Activated CD4-positive, alpha-beta memory T cell treated with anti-CD3 and anti-CD28 coated beads for 36 hours (primary cell): ENCODE measurements around the gene APH1A. TPM values are rescaled to one million over a fixed set of nuclear protein-coding genes. Genes with fewer than 3 reads are reported as not detected.
"Not testable (repeated sequence)": the region's sequence is repeated elsewhere in the genome, so short reads cannot be mapped to it uniquely, and the experiment has no call there.

Experiments
- CTCF ChIA-PET: fragments of 350-600 bp; sonication (Branson Sonifier 250); formaldehyde crosslinking; loops from one replicate; lab custom pipeline; 2021; ENCODE audit warnings: antibody characterized with exemption, inconsistent platforms; lab: Charles Lee
- POLR2A ChIA-PET: fragments of 350-600 bp; sonication (Branson Sonifier 250); formaldehyde crosslinking; loops from one replicate; lab custom pipeline; 2021; ENCODE audit warnings: antibody characterized with exemption; lab: Charles Lee
- DNase-seq: peaks from one replicate; pipeline ENCODE4 v3.0.0-alpha.2; 2020
- H3K27ac Mint-ChIP-seq: one replicate; pipeline ENCODE4 v1.8.0; 2021; ENCODE audit warnings: mixed read lengths
- H3K27me3 Mint-ChIP-seq: one replicate; pipeline ENCODE4 v1.8.0; 2021; ENCODE audit warnings: mixed read lengths
- H3K36me3 Mint-ChIP-seq: one replicate; pipeline ENCODE4 v1.8.0; 2021; ENCODE audit warnings: mixed read lengths
- H3K4me1 Mint-ChIP-seq: one replicate; pipeline ENCODE4 v1.8.0; 2021; ENCODE audit warnings: low read depth, mixed read lengths
- H3K4me3 Mint-ChIP-seq: one replicate; pipeline ENCODE4 v1.8.0; 2021; ENCODE audit warnings: mild to moderate bottlenecking, mixed read lengths
- H3K9me3 Mint-ChIP-seq: one replicate; pipeline ENCODE4 v1.8.0; 2021; ENCODE audit warnings: mixed read lengths
- intact Hi-C: fragments of 100-400 bp; cut with micrococcal nuclease; formaldehyde crosslinking; loops from one replicate; pipeline ENCODE4 v1.15.1; 2023
- total RNA-seq, 2 experiments: library from RNA; stranded (reverse); gene quantifications; one replicate each; pipeline ENCODE4 v1.2.3, GENCODE V29; 2021

Gene APH1A
- total RNA-seq, 2 experiments from 2014 or later = 96.6 to 96.8 TPM

GRCh38 chr1:150243003-150243402 is 25.8 kb downstream of the APH1A start:
- ChIA-PET CTCF (interaction anchor here (0.7 kb wide), 1 partner anchor 1564 kb away, joined by 3 read pairs; no protein-coding TSS in a partner anchor), POLR2A (no interaction called here)
- Mint-ChIP-seq H3K36me3 (no peaks in the 10 kb centered on the region), H3K4me3 (no peak overlapping the region), H3K4me1 (no peaks in the 10 kb centered on the region), H3K27ac (no peak overlapping the region), H3K9me3 (no peaks in the 10 kb centered on the region), H3K27me3 (no peaks in the 10 kb centered on the region)
- DNase-seq = no peak
- intact Hi-C loops = no loop called here

GRCh38 chr1:150237746-150238145 is 31.1 kb downstream of the APH1A start:
- POLR2A ChIA-PET = no interaction called here
- intact Hi-C loops = loop anchor here (5.0 to 10.0 kb wide), 4 partner anchors 45 to 737 kb away; partner anchors contain the start of genes CERS2 and CIART
- Mint-ChIP-seq H3K27ac (no peak overlapping the region), H3K36me3 (peaks cover 16% of the 10 kb centered on the region), H3K27me3 (no peaks in the 10 kb centered on the region), H3K4me1 (peaks cover 12% of the 10 kb centered on the region), H3K4me3 (no peak overlapping the region), H3K9me3 (no peaks in the 10 kb centered on the region)
- CTCF ChIA-PET = interaction anchor here (1.5 kb wide), 1 partner anchor 11 kb away, joined by 4 read pairs; no protein-coding TSS in a partner anchor
- peak; percentile 7 for DNase-seq

GRCh38 chr1:150237176-150237575 is 31.6 kb downstream of the APH1A start:
- ChIA-PET POLR2A (interaction anchor here (1.1 kb wide), 1 partner anchor 127 kb away, joined by 3 read pairs; the partner anchor contains the start of gene RPRD2), CTCF (interaction anchor here (1.0 to 1.5 kb wide), 2 partner anchors 11 to 18 kb away, joined by 4 to 6 read pairs; no protein-coding TSS in a partner anchor)
- peak; percentile 7 for DNase-seq
- Mint-ChIP-seq H3K4me1 (peaks cover 13% of the 10 kb centered on the region), H3K36me3 (peaks cover 16% of the 10 kb centered on the region)
- H3K4me3 Mint-ChIP-seq, H3K27me3 Mint-ChIP-seq, H3K27ac Mint-ChIP-seq, H3K9me3 Mint-ChIP-seq: not testable (repeated sequence)
- intact Hi-C loops = loop anchor here (5.0 to 10.0 kb wide), 4 partner anchors 45 to 738 kb away; partner anchors contain the start of genes CERS2 and CIART

GRCh38 chr1:150236614-150237100 is 32.2 kb downstream of the APH1A start:
- Mint-ChIP-seq H3K4me3 (no peak overlapping the region), H3K4me1 (peaks cover 16% of the 10 kb centered on the region), H3K27ac (no peak overlapping the region), H3K9me3 (no peaks in the 10 kb centered on the region), H3K27me3 (no peaks in the 10 kb centered on the region), H3K36me3 (peaks cover 16% of the 10 kb centered on the region)
- DNase-seq = no peak
- CTCF ChIA-PET = interaction anchor here (1.0 to 1.5 kb wide), 2 partner anchors 12 to 19 kb away, joined by 4 to 6 read pairs; no protein-coding TSS in a partner anchor
- intact Hi-C loops = loop anchor here (5.0 to 10.0 kb wide), 4 partner anchors 46 to 738 kb away; partner anchors contain the start of genes CERS2 and CIART
- POLR2A ChIA-PET = interaction anchor here (0.6 to 1.1 kb wide), 2 partner anchors 127 to 377 kb away, joined by 3 read pairs; partner anchors contain the start of gene RPRD2

- POLR2A ChIA-PET = interaction anchor here (0.6 to 1.3 kb wide), 6 partner anchors 34 to 377 kb away, joined by 3 to 5 read pairs (median 3); partner anchors contain the start of gene RPRD2
- Mint-ChIP-seq H3K4me1 (peaks cover 17% of the 10 kb centered on the region), H3K9me3 (no peaks in the 10 kb centered on the region), H3K27me3 (no peaks in the 10 kb centered on the region), H3K27ac (no peak within 1 kb of the TSS), H3K36me3 (peaks cover 19% of the 10 kb centered on the region), H3K4me3 (no peak within 1 kb of the TSS)
- DNase-seq = peak; percentile 97
- CTCF ChIA-PET = interaction anchor here (1.0 to 1.5 kb wide), 3 partner anchors 13 to 20 kb away, joined by 4 to 6 read pairs (median 4); no protein-coding TSS in a partner anchor
- intact Hi-C loops = loop anchor here (1.0 to 10.0 kb wide), 6 partner anchors 46 to 739 kb away; partner anchors contain the start of genes CERS2, CIART, PRPF3 and TARS2
Measured at GRCh38 chr1:150235852-150236613, 32.8 kb downstream of the APH1A start, which contains the start of gene ANP32E. Gene ANP32E (minus strand): TSS chr1:150236112. CDS start chr1:150235786, 326 bp downstream.

GRCh38 chr1:150235294-150235851 is 33.4 kb downstream of the APH1A start:
- Mint-ChIP-seq H3K27ac (no peak overlapping the region), H3K36me3 (peaks cover 24% of the 10 kb centered on the region), H3K4me1 (peaks cover 17% of the 10 kb centered on the region), H3K9me3 (no peaks in the 10 kb centered on the region), H3K27me3 (no peaks in the 10 kb centered on the region), H3K4me3 (no peak overlapping the region)
- ChIA-PET CTCF (interaction anchor here (1.0 kb wide), 1 partner anchor 21 kb away, joined by 4 read pairs; no protein-coding TSS in a partner anchor), POLR2A (interaction anchor here (0.8 to 1.3 kb wide), 4 partner anchors 34 to 130 kb away, joined by 3 to 5 read pairs (median 4); partner anchors contain the start of gene RPRD2)
- intact Hi-C loops = loop anchor here (1.0 to 10.0 kb wide), 6 partner anchors 47 to 739 kb away; partner anchors contain the start of genes CERS2, CIART, PRPF3 and TARS2
- DNase-seq = peak; percentile 47

- DNase-seq = peak; percentile 95
- ChIA-PET CTCF (interaction anchor here (1.0 kb wide), 1 partner anchor 21 kb away, joined by 4 read pairs; no protein-coding TSS in a partner anchor), POLR2A (interaction anchor here (0.7 to 2.3 kb wide), 8 partner anchors 35 to 350 kb away, joined by 3 to 9 read pairs (median 4); partner anchors contain the start of genes MCL1 and RPRD2)
- intact Hi-C loops = loop anchor here (1.0 to 10.0 kb wide), 8 partner anchors 20 to 740 kb away; partner anchors contain the start of genes CERS2, CIART, PRPF3 and RPRD2
- H3K27me3 Mint-ChIP-seq = no peaks in the 10 kb centered on the region
- peaks cover 26% of the 10 kb centered on the region for H3K36me3 Mint-ChIP-seq
- no peaks in the 10 kb centered on the region for H3K9me3 Mint-ChIP-seq
- no peak overlapping the region for H3K4me3 Mint-ChIP-seq
- H3K4me1 Mint-ChIP-seq = peaks cover 17% of the 10 kb centered on the region
- no peak overlapping the region for H3K27ac Mint-ChIP-seq
Measured at GRCh38 chr1:150234566-150235293, 34.1 kb downstream of the APH1A start.

GRCh38 chr1:150234309-150234565 is 34.6 kb downstream of the APH1A start:
- Mint-ChIP-seq H3K36me3 (peaks cover 28% of the 10 kb centered on the region), H3K27me3 (no peaks in the 10 kb centered on the region), H3K4me1 (peaks cover 17% of the 10 kb centered on the region), H3K4me3 (no peak overlapping the region), H3K27ac (no peak overlapping the region), H3K9me3 (no peaks in the 10 kb centered on the region)
- ChIA-PET POLR2A (interaction anchor here (0.7 to 2.3 kb wide), 9 partner anchors 84 to 1077 kb away, joined by 3 to 9 read pairs (median 4); partner anchors contain the start of genes MCL1 and RPRD2), CTCF (interaction anchor here (1.5 kb wide), 1 partner anchor 22 kb away, joined by 4 read pairs; no protein-coding TSS in a partner anchor)
- DNase-seq = no peak
- intact Hi-C loops = loop anchor here (1.0 to 10.0 kb wide), 6 partner anchors 20 to 741 kb away; partner anchors contain the start of genes CERS2, RPRD2 and TARS2

GRCh38 chr1:150233359-150234308 is 35.2 kb downstream of the APH1A start:
- Mint-ChIP-seq H3K27ac (no peak overlapping the region), H3K9me3 (no peaks in the 10 kb centered on the region), H3K27me3 (no peaks in the 10 kb centered on the region), H3K36me3 (peaks cover 32% of the 10 kb centered on the region), H3K4me3 (no peak overlapping the region), H3K4me1 (peaks cover 17% of the 10 kb centered on the region)
- peak; percentile 80 for DNase-seq
- ChIA-PET CTCF (interaction anchor here (0.7 to 1.5 kb wide), 3 partner anchors 16 to 47 kb away, joined by 3 to 4 read pairs (median 3); no protein-coding TSS in a partner anchor), POLR2A (interaction anchor here (0.7 to 2.3 kb wide), 10 partner anchors 19 to 1078 kb away, joined by 3 to 9 read pairs (median 4); partner anchors contain the start of genes MCL1 and RPRD2)
- intact Hi-C loops = loop anchor here (1.0 to 10.0 kb wide), 6 partner anchors 19 to 741 kb away; partner anchors contain the start of genes CERS2, RPRD2 and TARS2
